Measurements from ENCODE around the gene TMEM208.

- TF ChIP-seq POLR2A (IDR thresholded peaks at IDR 0.05; ENCODE audit: low read length), result no peak
- TF ChIP-seq GATA1 (IDR thresholded peaks at IDR 0.05; ENCODE audit: low read depth, low read length), result no peak
These were observed 47.4 kb upstream of the TMEM208 start for GRCh38 chr16:67179421-67180080.
